Measurements from ENCODE around the gene TGFB1. TPM values are rescaled to one million over a fixed set of nuclear protein-coding genes. Genes with fewer than 3 reads are reported as not detected.
"Not testable (repeated sequence)": the region's sequence is repeated elsewhere in the genome, so short reads cannot be mapped to it uniquely, and the experiment has no call there.

The TGFB1 gene
- 2.5 and 2.6 TPM in 2 replicates for total RNA-seq (2014; rRNA removed; shearing (Covaris generic))

- DNase-seq (ENCODE audit: low spot score) = peak; percentile 76
Measured at GRCh38 chr19:41353466-41354342, at the start of gene TGFB1. Gene TGFB1, minus strand, starts transcription at chr19:41353922. Its CDS starts 878 bp downstream, at chr19:41353044.

DNA sequence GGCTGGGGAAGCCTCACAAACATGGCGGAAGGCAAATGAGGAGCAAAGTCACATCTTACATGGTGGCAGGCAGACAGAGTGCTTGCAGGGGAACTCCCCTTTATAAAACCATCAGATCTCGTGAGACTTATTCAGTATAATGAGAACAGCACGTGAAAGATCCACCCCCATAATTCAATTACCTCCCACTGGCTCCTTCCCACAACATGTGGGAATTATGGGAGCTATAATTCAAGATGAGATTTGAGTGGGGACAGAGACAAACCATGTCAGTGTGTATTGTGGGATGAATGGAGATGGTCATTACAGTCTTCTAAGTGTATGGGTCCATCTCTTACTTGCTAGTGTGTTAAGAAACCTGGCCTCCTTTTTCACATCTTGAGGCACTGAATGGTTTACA is 48.3 kb upstream of the TGFB1 start:
- DNase-seq (ENCODE audit: low spot score) = no peak

- no peak for DNase-seq (ENCODE audit: low spot score)
Measured at GRCh38 chr19:41401483-41401882, 47.8 kb upstream of the TGFB1 start.

DNA sequence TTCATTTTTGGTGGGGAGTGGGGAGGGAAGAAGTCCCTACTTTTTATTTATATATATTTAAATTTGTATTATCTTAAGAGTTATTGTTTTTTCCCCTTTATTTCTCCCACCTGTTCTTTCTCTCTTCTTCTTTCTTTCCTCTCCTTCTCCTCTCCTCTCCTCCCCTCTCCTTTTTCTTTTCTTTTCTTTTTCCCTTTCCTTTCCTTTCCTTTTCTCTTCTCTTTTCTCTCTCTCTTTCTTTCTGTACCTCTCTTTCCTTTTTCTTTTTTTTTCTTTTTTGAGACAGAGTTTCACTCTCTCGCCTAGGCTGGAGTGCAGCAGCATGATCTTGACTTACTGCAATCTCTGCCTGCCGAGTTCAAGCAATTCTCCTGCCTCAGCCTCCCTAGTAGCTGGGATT is 45.8 kb upstream of the TGFB1 start:
- no peak for DNase-seq (ENCODE audit: low spot score)

DNA sequence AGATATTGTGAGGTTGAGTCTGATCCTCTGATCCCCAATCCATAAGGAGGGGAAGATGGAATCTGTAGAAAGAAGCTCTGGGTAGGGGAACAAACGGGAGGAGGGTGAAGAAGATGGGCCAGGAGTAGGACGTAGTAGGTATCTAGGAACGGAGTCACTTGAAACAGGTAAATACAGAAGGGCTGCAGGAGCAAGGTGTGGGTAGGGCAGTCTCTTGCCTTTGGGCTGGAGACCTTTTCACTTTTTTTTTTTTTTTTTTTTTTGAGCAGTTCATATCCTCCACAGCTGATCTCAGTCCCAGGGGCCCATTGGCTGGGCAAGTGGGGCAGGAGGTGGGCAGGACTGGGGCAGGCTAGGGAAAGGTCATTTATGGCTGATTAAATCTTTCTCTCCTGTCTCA is 45.4 kb upstream of the TGFB1 start:
- no peak for DNase-seq (ENCODE audit: low spot score)

GRCh38 chr19:41398598-41398997 is 44.9 kb upstream of the TGFB1 start:
- DNase-seq (ENCODE audit: low spot score) = no peak

GRCh38 chr19:41398050-41398418 is 44.3 kb upstream of the TGFB1 start:
- no peak for DNase-seq (ENCODE audit: low spot score)

DNA sequence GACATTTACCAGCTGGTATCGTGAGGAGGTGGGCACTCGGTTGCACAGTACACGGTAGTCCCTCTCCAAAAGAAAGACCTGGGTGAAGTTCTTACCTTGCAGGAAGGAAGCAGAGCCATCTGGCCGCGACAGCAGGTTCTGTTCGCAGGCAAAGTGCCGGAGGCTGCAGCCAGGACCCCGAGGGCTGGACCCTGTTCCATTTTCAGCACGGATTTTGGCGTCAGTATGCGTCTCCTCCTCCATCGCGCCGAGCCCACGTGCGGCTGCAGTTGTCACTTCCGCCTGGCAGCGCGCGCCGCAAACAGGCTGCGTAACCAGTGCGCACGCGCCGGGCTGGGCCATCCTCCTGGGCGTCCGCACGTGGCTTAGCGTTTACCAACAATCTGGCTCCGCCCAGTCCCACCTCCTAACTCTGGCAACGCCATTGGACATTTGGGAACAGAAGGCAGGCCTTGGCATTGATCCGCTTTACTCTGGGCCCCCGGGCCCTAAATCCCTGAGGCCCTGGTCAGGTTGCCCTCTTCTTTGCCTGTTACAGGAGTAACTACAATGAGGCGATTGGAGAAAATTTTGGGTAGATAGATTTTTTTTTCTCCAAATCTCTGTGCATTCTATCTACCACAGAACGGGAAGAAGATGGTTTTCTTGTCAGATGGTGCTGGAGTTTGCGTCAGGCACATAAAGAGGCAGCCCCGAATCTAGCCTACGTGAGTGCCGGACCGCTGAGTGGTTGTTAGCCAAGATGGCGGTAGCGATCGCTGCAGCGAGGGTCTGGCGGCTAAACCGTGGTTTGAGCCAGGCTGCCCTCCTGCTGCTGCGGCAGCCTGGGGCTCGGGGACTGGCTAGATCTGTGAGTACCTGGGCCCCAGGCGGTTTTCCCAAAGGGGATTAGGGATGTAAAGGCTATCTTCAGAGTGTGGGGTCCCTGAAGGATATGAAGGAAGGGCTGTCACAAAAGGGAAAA is 43.6 kb upstream of the TGFB1 start, which contains the start of the genes BCKDHA and EXOSC5:
TSS of gene BCKDHA (plus strand) at position 733 of the 964 bp plus-strand sequence. CDS start at position 743, 10 bp downstream.
TSS of gene EXOSC5 (minus strand) at position 274 of the 964 bp plus-strand sequence. CDS start at position 243, 31 bp downstream.
- peak; percentile 100 for DNase-seq (ENCODE audit: low spot score)

DNA sequence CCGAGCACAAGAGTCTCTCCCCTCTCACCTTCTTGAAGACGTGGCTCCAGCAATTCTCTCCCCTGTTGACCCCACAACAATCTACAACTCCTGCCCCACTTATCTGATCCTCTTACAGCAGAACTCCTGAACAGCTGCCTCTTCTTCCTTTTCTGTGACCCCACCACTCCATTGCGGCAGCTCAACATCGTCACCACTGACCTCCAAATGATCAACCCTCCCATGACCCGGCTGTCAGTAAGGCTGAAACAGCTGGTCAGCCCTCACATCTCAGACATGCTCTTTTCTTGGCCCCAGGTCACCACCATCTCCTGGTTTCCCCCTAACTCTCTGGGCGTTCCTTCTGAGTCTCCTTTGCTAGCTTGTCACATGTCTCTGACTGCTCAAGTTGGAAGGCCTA is 41.6 kb upstream of the TGFB1 start:
- DNase-seq (ENCODE audit: low spot score) = no peak

DNA sequence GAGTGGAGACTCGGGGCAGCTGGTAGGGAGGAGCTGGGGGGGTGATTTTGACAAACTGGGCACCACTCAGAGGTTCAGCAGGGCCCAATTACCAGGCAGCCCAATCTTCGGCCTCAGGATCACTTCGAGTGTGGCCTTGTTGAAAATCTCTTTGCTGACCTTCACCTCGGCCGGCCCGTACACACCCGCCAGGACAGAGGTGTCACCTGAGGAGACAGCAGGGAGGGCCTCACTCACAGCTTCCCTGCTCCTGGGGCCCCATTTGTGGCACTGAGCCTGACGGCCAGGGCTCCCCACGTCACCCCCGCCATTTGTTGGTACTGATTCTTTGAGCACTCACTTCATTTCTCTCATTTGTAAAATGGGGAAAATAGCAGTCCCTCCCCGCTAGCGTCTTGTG is 39.1 kb upstream of the TGFB1 start:
- no peak for DNase-seq (ENCODE audit: low spot score)

DNA sequence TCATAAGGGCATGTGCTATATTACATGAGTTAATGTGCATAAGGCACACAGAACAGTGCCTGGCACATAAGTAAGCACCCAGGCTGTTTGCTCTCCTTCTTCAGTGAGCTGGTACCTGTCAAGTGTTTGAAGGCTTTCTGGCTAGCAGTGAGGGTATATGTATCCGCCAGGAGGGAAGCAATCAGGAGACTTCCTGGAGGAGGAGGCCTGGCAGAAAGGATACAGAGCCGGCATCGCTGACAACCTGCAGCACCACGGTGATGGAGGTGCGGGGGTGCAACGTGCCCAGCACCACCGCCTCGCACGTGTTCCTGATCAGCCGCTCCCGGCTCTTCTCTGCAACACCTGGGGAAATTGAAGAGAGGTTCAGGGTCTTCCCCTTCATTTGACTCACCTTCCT is 37.9 kb upstream of the TGFB1 start:
- no peak for DNase-seq (ENCODE audit: low spot score)

GRCh38 chr19:41386442-41386841 is 32.7 kb upstream of the TGFB1 start:
- no peak for DNase-seq (ENCODE audit: low spot score)

DNA sequence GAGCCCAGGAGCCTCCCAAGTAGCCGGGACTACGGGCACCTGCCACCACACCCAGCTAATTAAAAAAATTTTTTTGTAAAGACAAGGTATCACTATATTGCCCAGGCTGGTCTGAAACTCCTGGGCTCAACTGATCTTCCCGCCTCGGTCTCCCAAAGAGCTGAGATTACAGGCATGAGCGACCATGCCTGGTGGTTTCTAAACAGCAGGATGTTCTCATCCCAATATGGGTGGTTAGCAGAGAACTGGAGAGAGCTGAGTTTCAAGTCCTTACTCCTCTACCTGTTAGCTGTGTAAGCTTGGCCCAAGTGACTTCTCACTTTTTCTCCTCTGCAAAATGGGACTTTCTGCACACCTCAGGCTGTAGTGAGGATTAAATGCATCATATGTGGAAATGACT is 30.6 kb upstream of the TGFB1 start:
- DNase-seq (ENCODE audit: low spot score) = no peak

- not testable (repeated sequence) for DNase-seq (ENCODE audit: low spot score)
Measured at GRCh38 chr19:41381536-41381935, 27.8 kb upstream of the TGFB1 start.

DNA sequence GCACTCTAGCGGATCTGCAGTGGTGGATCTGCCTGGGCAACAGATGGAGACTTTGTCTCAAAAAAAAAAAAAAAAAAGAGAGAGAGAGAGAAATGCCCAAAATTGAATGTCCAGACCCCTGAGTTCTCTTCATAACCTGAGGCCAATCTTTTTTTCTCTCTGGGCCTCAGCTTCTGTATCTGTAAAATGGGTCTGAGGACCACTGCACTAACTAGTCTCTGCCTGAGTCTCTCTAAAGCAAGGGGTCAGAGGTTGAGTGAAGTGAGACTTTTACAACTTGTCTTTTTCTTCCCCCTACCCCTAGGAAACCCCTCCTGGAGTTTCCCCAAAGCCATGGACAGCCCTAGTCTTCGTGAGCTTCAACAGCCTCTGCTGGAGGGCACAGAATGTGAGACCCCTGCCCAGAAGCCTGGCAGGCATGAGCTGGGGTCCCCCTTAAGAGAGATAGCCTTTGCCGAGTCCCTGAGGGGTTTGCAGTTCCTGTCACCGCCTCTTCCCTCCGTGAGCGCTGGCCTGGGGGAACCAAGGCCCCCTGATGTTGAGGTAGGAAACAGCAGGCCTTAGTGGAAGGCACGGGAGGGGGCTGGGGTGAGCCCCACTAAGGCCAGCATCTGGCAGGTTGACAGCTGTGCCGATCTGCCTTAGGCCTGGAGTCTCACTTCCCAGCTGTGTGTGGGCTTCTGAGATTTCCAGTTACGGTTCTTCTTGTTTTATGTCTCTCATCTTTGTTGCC is 24.4 kb upstream of the TGFB1 start:
- no peak for DNase-seq (ENCODE audit: low spot score)

DNA sequence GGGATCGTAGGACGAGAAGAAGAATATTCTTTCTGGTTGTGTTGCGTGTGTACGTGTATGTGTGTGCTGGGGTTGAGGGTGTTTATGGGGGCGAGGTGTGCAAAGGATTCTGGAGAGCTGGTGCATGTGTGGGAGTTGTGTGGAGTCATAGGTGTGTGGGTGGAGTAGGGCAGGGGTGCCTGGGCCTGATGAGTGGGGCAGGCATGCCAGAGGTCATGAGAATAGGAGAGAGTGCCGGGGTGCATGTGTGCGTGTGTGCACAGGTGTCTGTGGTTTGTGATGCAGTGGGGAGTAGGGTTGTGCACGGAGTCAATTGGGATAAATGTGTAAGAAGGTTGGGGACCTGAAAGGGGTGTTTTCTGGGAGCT is 23.3 kb upstream of the TGFB1 start:
- no peak for DNase-seq (ENCODE audit: low spot score)

GRCh38 chr19:41376241-41376997 is 22.7 kb upstream of the TGFB1 start, which contains the start of gene TMEM91:
Gene TMEM91, plus strand, starts transcription at chr19:41376533. Its CDS starts 1,777 bp downstream, at chr19:41378310.
- no peak for DNase-seq (ENCODE audit: low spot score)

GRCh38 chr19:41373993-41374392 is 20.3 kb upstream of the TGFB1 start:
- no peak for DNase-seq (ENCODE audit: low spot score)

- no peak for DNase-seq (ENCODE audit: low spot score)
Measured at GRCh38 chr19:41372501-41372900, 18.8 kb upstream of the TGFB1 start.

- no peak for DNase-seq (ENCODE audit: low spot score)
Measured at GRCh38 chr19:41371541-41371940, 17.8 kb upstream of the TGFB1 start.

DNA sequence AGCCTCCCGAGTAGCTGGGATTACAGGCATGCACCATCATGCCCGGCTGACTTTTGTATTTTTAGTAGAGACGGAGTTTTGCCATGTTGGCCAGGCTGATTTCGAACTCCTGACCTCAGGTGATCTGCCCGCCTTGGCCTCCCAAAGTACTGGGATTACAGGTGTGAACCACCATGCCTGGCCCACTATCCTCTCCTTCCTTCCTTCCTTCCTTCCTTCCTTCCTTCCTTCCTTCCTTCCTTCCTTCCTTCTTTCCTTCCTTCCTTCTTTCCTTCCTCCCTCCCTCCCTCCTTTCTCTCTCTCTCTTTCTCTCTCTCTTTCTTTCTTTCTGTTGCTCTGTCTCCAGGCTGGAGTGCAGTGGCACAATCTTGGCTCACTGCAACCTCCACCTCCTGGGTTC is 17.4 kb upstream of the TGFB1 start:
- not testable (repeated sequence) for DNase-seq (ENCODE audit: low spot score)

All from HT-29 (cell line).